Endothelial cell of umbilical vein (primary cell): ENCODE measurements around the gene PACS1. TPM values are rescaled to one million over a fixed set of nuclear protein-coding genes. Genes with fewer than 3 reads are reported as not detected.

Source experiments
- BruUV-seq: library from RNA; stranded (reverse); fragments of 400-500 nt; replicated peaks from 2 replicates; lab custom pipeline; 2021; lab: Mats Ljungman, UMichigan
- CTCF ChIA-PET: fragments of 300-600, 350-600 bp; sonication (Branson Sonifier 250); formaldehyde crosslinking; loops from one replicate; lab custom pipeline; 2021; ENCODE audit warnings: antibody characterized with exemption, inconsistent platforms; lab: Charles Lee
- POLR2A ChIA-PET: fragments of 300-600, 350-600 bp; sonication (Branson Sonifier 250); formaldehyde crosslinking; loops from one replicate; lab custom pipeline; 2021; ENCODE audit warnings: antibody characterized with exemption, inconsistent platforms; lab: Charles Lee
- DNase-seq: peaks from one replicate; pipeline ENCODE4 v3.0.0-alpha.2; 2011; ENCODE audit warnings: low read depth, low spot score
- FAIRE-seq: peaks from 2 replicates; lab custom pipeline; 2011; peaks lifted over from hg19 to GRCh38; lab: Jason Lieb, UNC
- H2AFZ ChIP-seq: 2 replicates; pipeline ENCODE4 v1.6.0; 2012; ENCODE audit warnings: low read depth, low read length, control low read depth, inconsistent platforms
- H3K27ac ChIP-seq: 2 replicates; pipeline ENCODE4 v1.5.1; 2011; ENCODE audit warnings: low read depth, mild to moderate bottlenecking, control low read depth, low read length, moderate library complexity; ENCODE audit not compliant: insufficient read depth
- H3K27me3 ChIP-seq, 2 experiments: 2 replicates each; pipeline versions ENCODE4 v1.6.0 to v1.6.1; 2011; ENCODE audit warnings: low read length in 2 of 2, mixed read lengths in 1 of 2; ENCODE audit not compliant: control insufficient read depth in 2 of 2, insufficient read depth in 2 of 2
- H3K36me3 ChIP-seq, 2 experiments: 2 replicates in 1 of 2; 3 replicates in 1 of 2; pipeline ENCODE4 v1.5.1; 2011; ENCODE audit warnings: low read length in 2 of 2, mild to moderate bottlenecking in 1 of 2, moderate library complexity in 1 of 2; ENCODE audit not compliant: control insufficient read depth in 2 of 2, insufficient read depth in 2 of 2; ENCODE audit errors: extremely low read depth in 1 of 2
- H3K4me1 ChIP-seq: 3 replicates; pipeline ENCODE4 v1.5.1; 2011; ENCODE audit warnings: mild to moderate bottlenecking, low read length; ENCODE audit not compliant: control insufficient read depth, insufficient read depth; ENCODE audit errors: extremely low read depth
- H3K4me2 ChIP-seq: 2 replicates; pipeline ENCODE4 v1.6.1; 2011; ENCODE audit warnings: low read length, control low read depth, mixed read lengths; ENCODE audit not compliant: insufficient read depth
- H3K4me3 ChIP-seq, 3 experiments: fragments of 200-600 bp in 1 of 3; sonication (generic), shearing (Covaris generic) in 1 of 3; replicated peaks in 1 of 3; 2 replicates each; pipeline ENCODE4 v1.5.1; 2011 to 2016; ENCODE audit warnings: control low read depth in 3 of 3, low read length in 3 of 3, mild to moderate bottlenecking in 2 of 3, inconsistent platforms in 1 of 3, low read depth in 1 of 3, moderate library complexity in 1 of 3; ENCODE audit not compliant: insufficient read depth in 1 of 3
- H3K79me2 ChIP-seq: 2 replicates; pipeline ENCODE4 v1.6.0; 2012; ENCODE audit warnings: low read length, inconsistent platforms; ENCODE audit not compliant: control insufficient read depth, insufficient read depth
- H3K9ac ChIP-seq: replicated peaks from 2 replicates; pipeline ENCODE3; 2011; ENCODE audit warnings: low read length, control low read depth; ENCODE audit not compliant: insufficient read depth; ENCODE audit errors: extremely low read depth
- H3K9me1 ChIP-seq: replicated peaks from 3 replicates; pipeline ENCODE4 v1.6.0; 2011; ENCODE audit warnings: mild to moderate bottlenecking, low read length; ENCODE audit not compliant: control insufficient read depth, insufficient read depth; ENCODE audit errors: extremely low read depth
- H3K9me3 ChIP-seq: replicated peaks from 2 replicates; pipeline ENCODE4 v1.5.1; 2012; ENCODE audit warnings: low read length, inconsistent platforms; ENCODE audit not compliant: control insufficient read depth, insufficient read depth
- H4K20me1 ChIP-seq: replicated peaks from 2 replicates; pipeline ENCODE3; 2011; ENCODE audit warnings: mild to moderate bottlenecking, low read length; ENCODE audit not compliant: control insufficient read depth, insufficient read depth; ENCODE audit errors: extremely low read depth
- CTCF ChIP-seq, 2 donors: IDR thresholded peaks; 1 replicate in 1 of 2; 2 replicates in 1 of 2; pipeline ENCODE4 v1.5.1; 2011; ENCODE audit warnings: low read length in 2 of 2, mild to moderate bottlenecking in 2 of 2, moderate library complexity in 2 of 2, control low read depth in 1 of 2, inconsistent platforms in 1 of 2, low read depth in 1 of 2; ENCODE audit not compliant: insufficient read depth in 1 of 2; ENCODE audit errors: extremely low read depth in 1 of 2
- JUN ChIP-seq: IDR thresholded peaks from 2 replicates; pipeline ENCODE4 v1.6.1; 2011; ENCODE audit warnings: borderline replicate concordance, low read depth; ENCODE audit not compliant: insufficient read length, insufficient read depth
- MAX ChIP-seq: IDR thresholded peaks from 2 replicates; pipeline ENCODE4 v1.6.1; 2011; ENCODE audit not compliant: insufficient read depth, insufficient read length
- MYC ChIP-seq: IDR thresholded peaks from one replicate; pipeline ENCODE4 v1.6.1; 2011; ENCODE audit warnings: mild to moderate bottlenecking, low read depth, low read length
- POLR2A ChIP-seq: IDR thresholded peaks from 2 replicates; pipeline ENCODE4 v1.6.1; 2012; ENCODE audit warnings: low read depth, mild to moderate bottlenecking, control low read depth, low read length
- POLR2AphosphoS5 ChIP-seq: IDR thresholded peaks from 2 replicates; pipeline ENCODE4 v1.6.1; 2012; ENCODE audit warnings: low read depth, mild to moderate bottlenecking, control low read depth, low read length, moderate library complexity; ENCODE audit not compliant: insufficient read depth
- dilution Hi-C: fragments of 300-500 bp; cut with MboI; formaldehyde crosslinking; loops from one replicate; pipeline ENCODE4 v1.15.0; 2019; ENCODE audit warnings: low sequenced_read_pairs; ENCODE audit not compliant: extremely low pct_ligation_motif_present
- intact Hi-C: fragments of 100-400 bp; cut with micrococcal nuclease; formaldehyde crosslinking; loops from one replicate; pipeline ENCODE4 v1.10.0; 2022
- polyA plus RNA-seq, 4 experiments: library from polyadenylated mRNA; depleted of rRNA in 3 of 4; stranded (reverse) in 3 of 4; unstranded in 1 of 4; fragments of >200 nt; gene quantifications; 2 replicates each; pipeline versions ENCODE4 v1.2.1 to v1.2.3, GENCODE V29; 2011 to 2012; ENCODE audit warnings: missing spikeins in 1 of 4
- total RNA-seq: library from RNA; stranded (reverse); gene quantifications from 2 replicates; pipeline ENCODE4 v1.2.3, GENCODE V29; 2021

Gene PACS1
- total and polyA plus RNA-seq, 2 donors (not counting 3 experiments of a cell fraction or from before 2014, with no cell fraction given) = 26.4 to 64.4 TPM

DNA sequence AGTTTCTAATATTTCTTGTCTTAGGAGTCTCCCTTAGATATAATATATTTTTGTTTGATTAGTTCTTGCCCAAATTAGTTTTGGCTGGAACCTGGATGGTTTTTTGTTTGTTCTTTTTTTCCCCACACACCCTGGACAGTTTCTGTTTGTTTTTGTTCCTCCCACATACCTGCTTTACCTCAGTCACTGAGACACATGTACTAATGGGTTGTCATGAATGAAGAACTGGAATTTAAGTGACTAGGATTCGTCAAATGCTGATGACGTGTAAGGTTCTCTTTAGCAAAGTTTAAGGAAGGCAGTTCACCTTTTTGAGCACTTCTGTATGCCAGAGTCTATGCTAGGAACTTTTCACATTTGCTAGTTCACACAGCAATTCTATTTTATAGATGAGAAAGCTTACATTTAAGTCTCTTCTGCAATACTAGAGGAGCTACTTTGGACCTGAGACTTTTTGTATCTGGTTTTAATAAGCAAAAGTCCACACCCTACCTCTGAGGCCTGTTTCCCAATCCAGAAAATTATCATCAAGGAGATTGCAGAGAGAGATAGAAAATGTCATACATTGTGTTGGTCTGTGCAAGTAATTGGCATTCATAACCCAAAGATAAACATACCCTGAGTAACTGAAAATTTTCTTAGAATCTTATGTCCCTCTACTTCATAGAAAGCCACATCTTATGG, 111.7 kb downstream of the PACS1 start:
- dilution Hi-C loops (no loop called here), intact Hi-C loops (no loop called here)
- no peaks in the 10 kb centered on the region for H3K79me2 ChIP-seq
- no peaks in the 10 kb centered on the region for H3K4me1 ChIP-seq
- H3K4me3 ChIP-seq = no peak overlapping the region
- no peaks in the 10 kb centered on the region for H3K9me3 ChIP-seq
- H3K36me3 ChIP-seq = no peaks in the 10 kb centered on the region
- no peaks in the 10 kb centered on the region for H3K9me1 ChIP-seq
- CTCF ChIA-PET = interaction anchor here (0.8 to 1.3 kb wide), 2 partner anchors 15 to 114 kb away, joined by 3 to 5 read pairs; no protein-coding TSS in a partner anchor
- no TSS peak for BruUV-seq
- POLR2A ChIA-PET = interaction anchor here (0.6 kb wide), 1 partner anchor 45 kb away, joined by 7 read pairs; no protein-coding TSS in a partner anchor
- no peak overlapping the region for H3K27ac ChIP-seq
- TF ChIP-seq JUN (no peak), MAX (no peak), POLR2AphosphoS5 (no peak), POLR2A (no peak), MYC (no peak), CTCF (IDR thresholded peaks at IDR 0.05; ENCODE audit: extremely low read depth in 1 of 2, insufficient read depth in 1 of 2, low read depth in 1 of 2, low read length in 2 of 2) (no peak)
- FAIRE-seq (no peak), DNase-seq (no peak)
- H3K4me2 ChIP-seq = no peak overlapping the region
- H4K20me1 ChIP-seq = no peaks in the 10 kb centered on the region
- H3K27me3 ChIP-seq = no peaks in the 10 kb centered on the region
- H3K9ac ChIP-seq = no peak overlapping the region
- no peak overlapping the region for H2AFZ ChIP-seq
